Limb (tissue), 2 donors: ENCODE data around the gene MOV10L1.

Source experiments
- DNase-seq, 2 donors: peaks; one replicate each; pipeline ENCODE4 v3.0.0-alpha.2; 2016; ENCODE audit errors: extremely low spot score in 2 of 2

Gene MOV10L1

GRCh38 chr22:50186181-50186714 lies 96.4 kb downstream of the MOV10L1 start:
- DNase-seq, result no peak

GRCh38 chr22:50186761-50187523 lies 97.1 kb downstream of the MOV10L1 start:
- DNase-seq, result no peak

- no peak for DNase-seq
Observed at GRCh38 chr22:50188356-50188755, 98.5 kb downstream of the MOV10L1 start.

- no peak for DNase-seq
Observed at GRCh38 chr22:50189184-50189848, 99.5 kb downstream of the MOV10L1 start.

- DNase-seq, result peak in 1 of 2 donors; percentile 35
Observed at GRCh38 chr22:50189849-50190181, 100.0 kb downstream of the MOV10L1 start.

- peak; percentile 75 to 80 for DNase-seq
Observed at GRCh38 chr22:50190182-50190940, 100.6 kb downstream of the MOV10L1 start.

- DNase-seq, result no peak
Observed at GRCh38 chr22:50190941-50191741, 101.3 kb downstream of the MOV10L1 start.

- no peak for DNase-seq
Observed at GRCh38 chr22:50192436-50193204, 102.8 kb downstream of the MOV10L1 start.

GRCh38 chr22:50193621-50194020 lies 103.8 kb downstream of the MOV10L1 start:
- DNase-seq, result no peak

- no peak for DNase-seq
Observed at GRCh38 chr22:50194037-50194805, 104.4 kb downstream of the MOV10L1 start.

- DNase-seq, result no peak
Observed at GRCh38 chr22:50196256-50196655, 106.5 kb downstream of the MOV10L1 start.

- no peak for DNase-seq
Observed at GRCh38 chr22:50197000-50197800, 107.4 kb downstream of the MOV10L1 start.

- no peak for DNase-seq
Observed at GRCh38 chr22:50197856-50198623, 108.2 kb downstream of the MOV10L1 start.

- no peak for DNase-seq
Observed at GRCh38 chr22:50198624-50199017, 108.8 kb downstream of the MOV10L1 start.

- DNase-seq, result no peak
Observed at GRCh38 chr22:50199251-50199721, 109.5 kb downstream of the MOV10L1 start.

GRCh38 chr22:50199829-50200460 lies 110.1 kb downstream of the MOV10L1 start:
- no peak for DNase-seq

GRCh38 chr22:50200461-50201190 lies 110.8 kb downstream of the MOV10L1 start, which contains the start of gene SELENOO:
Gene SELENOO (plus strand): TSS chr22:50201011. CDS start chr22:50201037, 26 bp downstream.
- DNase-seq, result peak; percentile 81 to 97
